Prostate gland (tissue), 2 donors: ENCODE data around the gene PARP11.

ENCODE experiments used
- POLR2A ChIP-seq: fragments of 450-650 bp; IDR thresholded peaks from one replicate; pipeline ENCODE4 v1.6.1; 2016; ENCODE audit warnings: antibody characterized with exemption, mild to moderate bottlenecking
- POLR2AphosphoS5 ChIP-seq: sonication (generic); formaldehyde crosslinking; IDR thresholded peaks from one replicate; pipeline ENCODE4 v1.6.1; 2017; ENCODE audit warnings: antibody characterized with exemption
- TF ChIP-seq, protein P1 (sequence below), 4 experiments: fragments of 200-600 bp in 2 of 4; fragments of 450-650 bp in 2 of 4; sonication (generic) in 2 of 4; IDR thresholded peaks; 1 replicate in 3 of 4; 2 replicates in 1 of 4; pipeline ENCODE4 v1.5.1; 2016 to 2019; ENCODE audit warnings: antibody characterized with exemption in 4 of 4, mild to moderate bottlenecking in 2 of 4, moderate library complexity in 2 of 4

- TF ChIP-seq POLR2AphosphoS5, result no peak
- TF ChIP-seq, protein P1, sequence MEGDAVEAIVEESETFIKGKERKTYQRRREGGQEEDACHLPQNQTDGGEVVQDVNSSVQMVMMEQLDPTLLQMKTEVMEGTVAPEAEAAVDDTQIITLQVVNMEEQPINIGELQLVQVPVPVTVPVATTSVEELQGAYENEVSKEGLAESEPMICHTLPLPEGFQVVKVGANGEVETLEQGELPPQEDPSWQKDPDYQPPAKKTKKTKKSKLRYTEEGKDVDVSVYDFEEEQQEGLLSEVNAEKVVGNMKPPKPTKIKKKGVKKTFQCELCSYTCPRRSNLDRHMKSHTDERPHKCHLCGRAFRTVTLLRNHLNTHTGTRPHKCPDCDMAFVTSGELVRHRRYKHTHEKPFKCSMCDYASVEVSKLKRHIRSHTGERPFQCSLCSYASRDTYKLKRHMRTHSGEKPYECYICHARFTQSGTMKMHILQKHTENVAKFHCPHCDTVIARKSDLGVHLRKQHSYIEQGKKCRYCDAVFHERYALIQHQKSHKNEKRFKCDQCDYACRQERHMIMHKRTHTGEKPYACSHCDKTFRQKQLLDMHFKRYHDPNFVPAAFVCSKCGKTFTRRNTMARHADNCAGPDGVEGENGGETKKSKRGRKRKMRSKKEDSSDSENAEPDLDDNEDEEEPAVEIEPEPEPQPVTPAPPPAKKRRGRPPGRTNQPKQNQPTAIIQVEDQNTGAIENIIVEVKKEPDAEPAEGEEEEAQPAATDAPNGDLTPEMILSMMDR (IDR thresholded peaks at IDR 0.05), result no peak
- TF ChIP-seq POLR2A, result no peak
Measured at GRCh38 chr12:3881281-3881950, 8.2 kb upstream of the PARP11 start.
